ENCODE measurements around the gene SGMS1.
"Not testable (repeated sequence)": the region's sequence is repeated elsewhere in the genome, so short reads cannot be mapped to it uniquely, and the experiment has no call there.

GRCh38 chr10:50659865-50660730 is 36.3 kb upstream of the SGMS1 start:
- peak; percentile 45 for TF ChIP-seq CTCF (IDR thresholded peaks at IDR 0.05)
- not testable (repeated sequence) for TF ChIP-seq ZFX (IDR thresholded peaks at IDR 0.05; ENCODE audit: borderline replicate concordance)
